CD1c-positive myeloid dendritic cell (primary cell): ENCODE data around the gene EPB41L4B.

Experiments used
- DNase-seq: peaks from one replicate; pipeline ENCODE4 v3.0.0-alpha.2; 2016; ENCODE audit errors: extremely low spot score

The EPB41L4B gene

GRCh38 chr9:109199676-109200075 is 121.2 kb downstream of the EPB41L4B start:
- no peak for DNase-seq

- DNase-seq, result no peak
Observed at GRCh38 chr9:109198736-109199382, 122.0 kb downstream of the EPB41L4B start.

- no peak for DNase-seq
Observed at GRCh38 chr9:109193974-109194556, 126.8 kb downstream of the EPB41L4B start.

- DNase-seq, result no peak
Observed at GRCh38 chr9:109192732-109193361, 128.0 kb downstream of the EPB41L4B start.

- no peak for DNase-seq
Observed at GRCh38 chr9:109191746-109192145, 129.1 kb downstream of the EPB41L4B start.

- no peak for DNase-seq
Observed at GRCh38 chr9:109190151-109190550, 130.7 kb downstream of the EPB41L4B start.

GRCh38 chr9:109186857-109187520 is 133.9 kb downstream of the EPB41L4B start:
- DNase-seq, result no peak

GRCh38 chr9:109182940-109183798 is 137.7 kb downstream of the EPB41L4B start:
- DNase-seq, result no peak

GRCh38 chr9:109182550-109182939 is 138.3 kb downstream of the EPB41L4B start:
- no peak for DNase-seq

- DNase-seq, result no peak
Observed at GRCh38 chr9:109181284-109181683, 139.6 kb downstream of the EPB41L4B start.

GRCh38 chr9:109179801-109180523 is 140.9 kb downstream of the EPB41L4B start:
- DNase-seq, result no peak

GRCh38 chr9:109176963-109177362 is 143.9 kb downstream of the EPB41L4B start:
- no peak for DNase-seq

- no peak for DNase-seq
Observed at GRCh38 chr9:109176386-109176785, 144.5 kb downstream of the EPB41L4B start.

- no peak for DNase-seq
Observed at GRCh38 chr9:109172935-109173334, 147.9 kb downstream of the EPB41L4B start.

- no peak for DNase-seq
Observed at GRCh38 chr9:109171926-109172325, 148.9 kb downstream of the EPB41L4B start.

GRCh38 chr9:109168170-109168569 is 152.7 kb downstream of the EPB41L4B start:
- DNase-seq, result no peak

- DNase-seq, result no peak
Observed at GRCh38 chr9:109167716-109168115, 153.1 kb downstream of the EPB41L4B start.

GRCh38 chr9:109166771-109167601 is 153.9 kb downstream of the EPB41L4B start, which contains the start of gene FRRS1L:
Gene FRRS1L, minus strand, starts transcription at chr9:109167249. Its CDS starts 111 bp downstream, at chr9:109167138.
- DNase-seq, result no peak

GRCh38 chr9:109166171-109166770 is 154.6 kb downstream of the EPB41L4B start:
- DNase-seq, result no peak

GRCh38 chr9:109164042-109164441 is 156.8 kb downstream of the EPB41L4B start:
- no peak for DNase-seq
